ENCODE measurements around the gene ATP12A. TPM values are rescaled to one million over a fixed set of nuclear protein-coding genes. Genes with fewer than 3 reads are reported as not detected.

The ATP12A gene
- polyA plus RNA-seq, 1 donor: not detected

- DNase-seq: no peak
Measured at GRCh38 chr13:24663586-24663985, 16.6 kb upstream of the ATP12A start.

GRCh38 chr13:24664726-24665409 lies 15.3 kb upstream of the ATP12A start:
- DNase-seq: no peak

GRCh38 chr13:24668511-24668910 lies 11.7 kb upstream of the ATP12A start:
- no peak for DNase-seq

GRCh38 chr13:24668955-24669582 lies 11.1 kb upstream of the ATP12A start:
- no peak for DNase-seq

- no peak for DNase-seq
Measured at GRCh38 chr13:24670174-24670573, 10.0 kb upstream of the ATP12A start.

GRCh38 chr13:24670961-24671381 lies 9.2 kb upstream of the ATP12A start:
- DNase-seq: no peak

- DNase-seq: peak; percentile 64
Measured at GRCh38 chr13:24671386-24672113, 8.7 kb upstream of the ATP12A start.

GRCh38 chr13:24672141-24673132 lies 7.8 kb upstream of the ATP12A start:
- DNase-seq: no peak

- DNase-seq: no peak
Measured at GRCh38 chr13:24675806-24676570, 4.2 kb upstream of the ATP12A start.

GRCh38 chr13:24678151-24678550 lies 2.1 kb upstream of the ATP12A start:
- no peak for DNase-seq

GRCh38 chr13:24679686-24680085 lies 522 bp upstream of the ATP12A start:
- no peak for DNase-seq

GRCh38 chr13:24680921-24681604 lies 855 bp downstream of the ATP12A start:
- no peak for DNase-seq

GRCh38 chr13:24681930-24682329 lies 1.7 kb downstream of the ATP12A start:
- DNase-seq: no peak

- DNase-seq: no peak
Measured at GRCh38 chr13:24682353-24682752, 2.1 kb downstream of the ATP12A start.

GRCh38 chr13:24683351-24683750 lies 3.1 kb downstream of the ATP12A start:
- no peak for DNase-seq

GRCh38 chr13:24683838-24684599 lies 3.8 kb downstream of the ATP12A start:
- no peak for DNase-seq

- DNase-seq: no peak
Measured at GRCh38 chr13:24684600-24684998, 4.4 kb downstream of the ATP12A start.

- DNase-seq: no peak
Measured at GRCh38 chr13:24685314-24685713, 5.1 kb downstream of the ATP12A start.

- DNase-seq: no peak
Measured at GRCh38 chr13:24687611-24688010, 7.4 kb downstream of the ATP12A start.

- DNase-seq: no peak
Measured at GRCh38 chr13:24688111-24688510, 7.9 kb downstream of the ATP12A start.
